ENCODE measurements around the gene IL13RA2.

Gene IL13RA2

GRCh38 chrX:115017455-115017854, at the start of gene IL13RA2:
Gene IL13RA2 (minus strand): TSS chrX:115017616. CDS start chrX:115017269, 347 bp downstream.
- no peak for DNase-seq

GRCh38 chrX:115065304-115065703, 47.9 kb upstream of the IL13RA2 start:
- no peak for DNase-seq

- no peak for DNase-seq
Measured at GRCh38 chrX:115060013-115060412, 42.6 kb upstream of the IL13RA2 start.

GRCh38 chrX:115058276-115058675, 40.9 kb upstream of the IL13RA2 start:
- no peak for DNase-seq

DNA sequence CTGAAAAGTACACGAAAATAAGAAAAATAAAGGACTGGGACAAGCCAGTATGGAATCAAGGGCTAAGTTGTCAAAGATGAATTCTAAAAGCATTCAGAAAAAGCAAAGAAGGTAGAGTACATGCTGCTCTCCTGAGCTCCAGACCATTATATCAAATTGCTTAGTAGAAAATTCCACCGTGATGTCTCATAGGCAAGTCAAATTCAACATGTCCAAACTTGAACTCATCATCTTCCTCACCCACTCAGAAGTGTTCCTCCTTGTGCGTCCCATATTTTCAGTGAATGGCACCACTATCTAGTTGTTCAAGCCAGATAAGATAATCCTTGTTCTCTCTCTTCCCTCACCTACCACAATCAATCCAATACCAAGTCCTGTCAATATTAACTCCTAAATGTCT, 37.5 kb upstream of the IL13RA2 start:
- no peak for DNase-seq

DNA sequence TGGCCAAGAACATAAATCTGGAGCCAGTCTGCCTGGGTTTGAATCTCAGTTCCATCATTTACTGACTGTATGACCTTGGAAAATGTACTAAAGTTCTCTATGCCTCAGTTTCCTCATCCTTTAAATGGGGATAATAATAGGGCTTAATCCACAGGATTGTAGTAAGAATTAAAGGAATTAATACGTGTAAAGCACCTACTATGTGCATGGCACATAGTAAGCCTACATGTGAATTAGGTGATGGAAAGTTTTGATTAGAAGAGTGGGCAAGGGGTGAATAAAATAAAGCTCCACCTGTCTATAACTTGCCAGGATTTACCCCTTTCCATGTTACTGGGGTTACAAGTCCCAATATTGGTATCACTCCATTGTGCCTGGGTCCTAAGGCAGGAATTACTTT, 35.8 kb upstream of the IL13RA2 start:
- DNase-seq, result no peak

GRCh38 chrX:115047715-115048114, 30.3 kb upstream of the IL13RA2 start:
- no peak for DNase-seq

- DNase-seq, result no peak
Measured at GRCh38 chrX:115047181-115047580, 29.8 kb upstream of the IL13RA2 start.

- DNase-seq, result no peak
Measured at GRCh38 chrX:115040417-115040816, 23.0 kb upstream of the IL13RA2 start.

DNA sequence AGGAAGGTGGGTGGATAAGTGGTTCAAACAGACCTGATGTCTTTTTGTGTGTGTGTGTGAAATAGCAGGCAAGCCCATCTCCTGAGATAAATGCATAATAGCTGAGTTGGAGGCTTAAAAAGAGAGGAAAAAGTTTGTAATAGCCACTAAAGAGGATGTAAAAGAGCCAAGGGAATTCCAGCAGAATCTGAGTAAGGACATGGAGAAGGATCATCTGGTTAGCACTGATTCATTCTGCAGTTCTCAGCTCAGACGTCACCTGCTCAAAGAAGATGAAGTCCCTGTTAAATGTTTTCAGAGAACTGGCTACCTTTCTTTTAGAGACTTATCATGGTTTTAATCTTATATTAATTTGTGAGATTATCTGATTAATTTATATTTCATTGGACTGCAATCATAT, 21.0 kb upstream of the IL13RA2 start:
- DNase-seq, result no peak

DNA sequence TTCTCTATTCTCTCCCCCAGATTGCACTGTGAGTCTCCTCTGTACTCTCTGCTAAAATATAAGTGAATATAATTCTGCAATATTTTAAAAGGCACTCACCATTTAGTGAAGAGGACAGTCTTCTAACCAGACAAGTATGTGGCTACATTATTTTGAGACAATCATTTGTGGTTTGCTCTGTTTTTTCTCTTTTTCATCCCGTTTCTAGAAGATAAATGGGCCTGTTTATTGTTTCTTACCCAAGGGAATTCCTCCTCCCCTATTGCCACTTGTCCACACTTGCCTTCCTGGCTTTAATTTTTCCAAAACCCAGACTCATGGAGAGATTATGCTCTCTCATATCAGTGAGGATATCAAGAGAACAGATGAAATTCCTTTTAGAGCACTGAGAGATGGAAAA, 18.6 kb upstream of the IL13RA2 start:
- no peak for DNase-seq

- DNase-seq, result no peak
Measured at GRCh38 chrX:115031989-115032388, 14.6 kb upstream of the IL13RA2 start.

- no peak for DNase-seq
Measured at GRCh38 chrX:115030625-115031024, 13.2 kb upstream of the IL13RA2 start.

DNA sequence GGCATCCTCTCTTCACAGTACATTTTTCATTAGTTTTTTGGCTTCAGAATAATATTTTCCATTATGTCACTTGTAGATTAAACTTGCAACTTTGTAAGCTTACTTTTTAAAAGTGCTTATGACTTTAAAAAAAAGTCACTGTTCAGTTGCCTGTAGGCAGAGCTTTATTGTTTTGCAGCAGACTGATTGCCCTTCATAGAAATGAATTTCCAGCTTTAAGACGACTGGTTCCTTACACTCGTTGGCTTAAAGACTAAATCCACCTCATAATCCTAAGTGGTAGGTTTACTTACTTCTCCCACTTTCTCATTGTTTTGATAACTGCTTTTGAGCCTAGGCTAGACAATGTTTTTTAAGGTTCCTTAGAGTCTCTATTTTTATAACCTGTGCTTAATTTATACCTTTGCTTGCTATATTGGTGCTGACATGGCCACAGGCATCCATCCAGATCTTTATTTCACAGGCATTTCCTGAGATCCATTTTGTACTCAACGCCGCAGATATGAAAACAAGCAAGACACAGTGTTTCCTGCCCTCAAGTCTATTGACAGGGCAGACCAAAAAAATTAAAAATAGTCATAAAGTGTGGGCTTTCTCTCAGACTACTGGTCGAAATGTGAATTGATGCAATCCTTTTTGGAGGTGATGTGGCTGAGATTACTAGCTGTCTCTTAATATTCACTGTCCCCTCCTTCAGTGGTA, 12.6 kb upstream of the IL13RA2 start:
- DNase-seq, result no peak

- DNase-seq, result no peak
Measured at GRCh38 chrX:115029440-115029839, 12.0 kb upstream of the IL13RA2 start.

DNA sequence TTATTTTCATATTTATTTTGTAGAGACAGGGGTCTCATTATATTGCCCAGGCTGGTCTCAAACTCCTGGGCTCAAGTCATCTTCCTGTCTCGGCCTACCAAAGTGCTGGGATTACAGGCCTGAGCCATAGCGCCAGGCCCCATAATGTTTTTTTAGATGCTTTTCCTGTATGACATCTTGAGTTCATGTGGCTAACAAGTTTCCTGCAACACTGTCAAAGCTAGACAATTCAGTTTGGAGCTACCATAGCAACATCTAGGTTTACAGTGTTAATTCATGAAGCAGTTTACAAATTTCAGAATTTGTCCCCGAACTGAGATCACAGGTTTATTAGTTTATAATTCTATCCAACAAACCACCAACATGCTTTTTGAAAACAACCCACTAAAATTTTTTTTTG, 6.4 kb upstream of the IL13RA2 start:
- DNase-seq, result no peak

GRCh38 chrX:115023139-115023538, 5.7 kb upstream of the IL13RA2 start:
- no peak for DNase-seq

DNA sequence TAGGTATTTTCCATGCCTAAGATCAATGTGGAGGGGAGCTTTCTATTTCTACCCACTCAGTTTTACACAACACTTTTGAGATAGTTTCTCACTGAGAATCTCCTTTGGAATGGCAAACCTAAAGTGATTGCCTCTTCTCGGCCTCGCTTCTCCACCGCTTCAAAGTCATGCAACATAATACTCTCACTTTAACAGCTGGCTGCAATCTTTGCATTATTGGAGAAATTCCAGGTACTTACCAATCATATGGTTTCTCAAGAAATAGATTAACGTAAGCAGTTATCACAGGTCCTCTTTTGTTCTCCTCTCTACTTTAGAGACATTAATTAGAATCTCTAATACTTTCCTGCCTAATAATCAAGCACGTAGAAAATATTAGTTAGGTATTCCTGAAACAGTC, 3.7 kb upstream of the IL13RA2 start:
- no peak for DNase-seq

DNA sequence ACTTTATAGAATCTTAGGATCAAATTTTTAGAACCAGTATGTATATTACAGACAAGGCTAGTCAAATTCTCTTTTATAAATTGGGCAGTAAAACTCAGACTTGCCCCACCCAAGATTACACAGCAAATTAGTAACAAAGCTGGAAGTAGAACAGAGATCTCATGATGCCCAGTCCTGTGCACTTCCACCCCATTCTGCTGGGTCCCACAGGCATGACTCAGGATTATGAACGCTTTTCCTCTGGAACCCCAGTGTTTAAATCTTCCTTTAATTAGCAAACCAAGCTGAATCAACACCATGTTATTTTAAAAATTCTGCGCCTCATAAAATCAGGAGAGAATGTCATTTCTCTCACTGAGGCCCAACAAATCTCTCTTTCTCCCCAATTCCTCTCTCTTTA, 1.5 kb upstream of the IL13RA2 start:
- no peak for DNase-seq

GRCh38 chrX:115018040-115018647, 728 bp upstream of the IL13RA2 start:
- DNase-seq, result no peak

DNA sequence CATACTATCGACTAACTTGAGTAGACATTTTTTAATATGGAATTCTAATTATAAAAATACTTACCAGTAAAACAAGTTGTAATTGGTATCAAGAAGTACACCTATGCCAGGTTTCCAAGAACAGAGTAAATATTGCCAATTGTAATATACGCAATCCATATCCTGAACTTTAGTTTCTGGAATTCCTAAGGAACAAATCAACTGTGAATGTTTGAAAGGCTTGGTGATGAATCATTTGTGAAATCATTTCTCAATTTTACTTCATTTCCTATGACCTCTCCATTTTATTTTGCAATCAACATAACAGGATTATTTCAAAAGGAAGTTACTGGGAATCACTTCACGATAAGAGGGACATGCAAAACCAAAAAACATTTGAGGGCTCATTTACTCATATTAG, 3.7 kb downstream of the IL13RA2 start:
- no peak for DNase-seq

GRCh38 chrX:115011428-115011827, 6.0 kb downstream of the IL13RA2 start:
- no peak for DNase-seq

- no peak for DNase-seq
Measured at GRCh38 chrX:114999906-115000305, 17.5 kb downstream of the IL13RA2 start.

- DNase-seq, result no peak
Measured at GRCh38 chrX:114997779-114998178, 19.6 kb downstream of the IL13RA2 start.
